LNCaP clone FGC (cell line): ENCODE measurements around the gene DNM3.

Source experiments
- DNase-seq: peaks from one replicate; pipeline ENCODE4 v3.0.0-alpha.2; 2011; ENCODE audit warnings: low read depth
- H3K4me3 ChIP-seq: 2 replicates; pipeline ENCODE4 v1.5.1; 2011; ENCODE audit warnings: mild to moderate bottlenecking, low read depth, low read length, control low read depth
- CTCF ChIP-seq: IDR thresholded peaks from 2 replicates; pipeline ENCODE4 v1.5.1; 2012; ENCODE audit warnings: mild to moderate bottlenecking; ENCODE audit not compliant: control insufficient read depth, insufficient read depth; ENCODE audit errors: extremely low read depth

Gene DNM3

GRCh38 chr1:171855381-171855780 is 14.1 kb downstream of the DNM3 start:
- no peak overlapping the region for H3K4me3 ChIP-seq
- no peak for TF ChIP-seq CTCF
- no peak for DNase-seq

- DNase-seq: no peak
- no peak for TF ChIP-seq CTCF
- no peak overlapping the region for H3K4me3 ChIP-seq
Observed at GRCh38 chr1:171858696-171859095, 17.4 kb downstream of the DNM3 start.

- no peak for TF ChIP-seq CTCF
- no peak for DNase-seq
- H3K4me3 ChIP-seq: no peak overlapping the region
Observed at GRCh38 chr1:171860696-171861095, 19.4 kb downstream of the DNM3 start.

- DNase-seq: no peak
- no peak for TF ChIP-seq CTCF
- no peak overlapping the region for H3K4me3 ChIP-seq
Observed at GRCh38 chr1:171863531-171863930, 22.2 kb downstream of the DNM3 start.

GRCh38 chr1:171864308-171864707 is 23.0 kb downstream of the DNM3 start:
- no peak for TF ChIP-seq CTCF
- no peak for DNase-seq
- H3K4me3 ChIP-seq: no peak overlapping the region

GRCh38 chr1:171865106-171865505 is 23.8 kb downstream of the DNM3 start:
- DNase-seq: no peak
- no peak for TF ChIP-seq CTCF
- H3K4me3 ChIP-seq: no peak overlapping the region

- H3K4me3 ChIP-seq: no peak overlapping the region
- TF ChIP-seq CTCF: no peak
- DNase-seq: no peak
Observed at GRCh38 chr1:171867236-171867635, 25.9 kb downstream of the DNM3 start.
